Mesenchymal stem cell (in vitro differentiated cells and primary cell): ENCODE results near the gene ATAD2B.

Source experiments
- DNase-seq: peaks from one replicate; pipeline ENCODE4 v3.0.0-alpha.2; 2013
- H2AFZ ChIP-seq: one replicate; pipeline ENCODE4 v1.6.1; 2013; ENCODE audit warnings: low read depth, mild to moderate bottlenecking, control low read depth, inconsistent platforms, low read length, moderate library complexity
- H2AK5ac ChIP-seq: 2 replicates; pipeline ENCODE4 v1.6.1; 2013; ENCODE audit warnings: low read length, moderate library complexity, mild to moderate bottlenecking, inconsistent platforms; ENCODE audit not compliant: severe bottlenecking
- H2BK120ac ChIP-seq: one replicate; pipeline ENCODE4 v1.6.1; 2013; ENCODE audit warnings: low read depth, mild to moderate bottlenecking, inconsistent platforms, low read length, moderate library complexity
- H2BK12ac ChIP-seq, 2 experiments: one replicate each; pipeline ENCODE4 v1.6.1; 2013; ENCODE audit warnings: inconsistent platforms in 2 of 2, low read length in 2 of 2, mild to moderate bottlenecking in 2 of 2, moderate library complexity in 2 of 2, control low read depth in 1 of 2
- H2BK15ac ChIP-seq: one replicate; pipeline ENCODE4 v1.6.1; 2013; ENCODE audit warnings: mild to moderate bottlenecking, low read depth, inconsistent platforms; ENCODE audit not compliant: poor library complexity, severe bottlenecking
- H2BK5ac ChIP-seq: 2 replicates; pipeline ENCODE4 v1.6.1; 2013; ENCODE audit warnings: low read depth, mild to moderate bottlenecking, low read length, control low read depth, inconsistent platforms; ENCODE audit not compliant: poor library complexity, severe bottlenecking
- H3K14ac ChIP-seq, 2 experiments: one replicate each; pipeline ENCODE4 v1.6.1; 2013; ENCODE audit warnings: inconsistent platforms in 2 of 2, low read length in 2 of 2, control low read depth in 1 of 2, mild to moderate bottlenecking in 1 of 2, moderate library complexity in 1 of 2
- H3K18ac ChIP-seq, 2 experiments: one replicate each; pipeline ENCODE4 v1.6.1; 2013; ENCODE audit warnings: inconsistent platforms in 2 of 2, low read length in 2 of 2, control low read depth in 1 of 2, low read depth in 1 of 2, mild to moderate bottlenecking in 1 of 2
- H3K23ac ChIP-seq, 2 experiments: one replicate each; pipeline ENCODE4 v1.6.1; 2013; ENCODE audit warnings: inconsistent platforms in 2 of 2, low read length in 2 of 2, mild to moderate bottlenecking in 2 of 2, moderate library complexity in 2 of 2, control low read depth in 1 of 2
- H3K27ac ChIP-seq: 2 replicates; pipeline ENCODE4 v1.5.1; 2013; ENCODE audit warnings: mild to moderate bottlenecking, moderate library complexity, low read length, control low read depth, inconsistent platforms; ENCODE audit not compliant: poor library complexity, severe bottlenecking
- H3K27me3 ChIP-seq, 2 experiments: 2 replicates each; pipeline versions ENCODE4 v1.6.1 to v1.7.0; 2013; ENCODE audit warnings: low read length in 2 of 2, mild to moderate bottlenecking in 2 of 2, moderate library complexity in 2 of 2, control low read depth in 1 of 2, inconsistent platforms in 1 of 2; ENCODE audit not compliant: control insufficient read depth in 1 of 2, insufficient read depth in 1 of 2
- H3K36me3 ChIP-seq, 2 experiments: 2 replicates each; pipeline versions ENCODE4 v1.6.1 to v1.7.0; 2013; ENCODE audit warnings: low read length in 2 of 2, control low read depth in 1 of 2, inconsistent platforms in 1 of 2, low read depth in 1 of 2, mild to moderate bottlenecking in 1 of 2; ENCODE audit not compliant: insufficient read depth in 2 of 2, control insufficient read depth in 1 of 2
- H3K4ac ChIP-seq, 2 experiments: one replicate each; pipeline ENCODE4 v1.6.1; 2013; ENCODE audit warnings: inconsistent platforms in 2 of 2, low read length in 2 of 2, mild to moderate bottlenecking in 2 of 2, moderate library complexity in 2 of 2, control low read depth in 1 of 2, low read depth in 1 of 2
- H3K4me1 ChIP-seq: 2 replicates; pipeline ENCODE4 v1.6.1; 2013; ENCODE audit warnings: low read depth, low read length, control low read depth; ENCODE audit not compliant: control insufficient read depth, insufficient read depth
- H3K4me2 ChIP-seq: 2 replicates; pipeline ENCODE4 v1.6.1; 2013; ENCODE audit warnings: low read length, mild to moderate bottlenecking, inconsistent platforms; ENCODE audit not compliant: poor library complexity, severe bottlenecking
- H3K4me3 ChIP-seq, 2 experiments: 2 replicates each; pipeline versions ENCODE4 v1.5.1 to v1.7.0; 2013; ENCODE audit warnings: low read length in 2 of 2, mild to moderate bottlenecking in 2 of 2, control low read depth in 1 of 2, low read depth in 1 of 2; ENCODE audit not compliant: insufficient read depth in 1 of 2
- H3K79me1 ChIP-seq: replicated peaks from 2 replicates; pipeline ENCODE4 v1.6.1; 2013; ENCODE audit warnings: mild to moderate bottlenecking, control low read depth, low read length, inconsistent platforms; ENCODE audit not compliant: poor library complexity, severe bottlenecking
- H3K9ac ChIP-seq: 2 replicates; pipeline ENCODE4 v1.7.0; 2013; ENCODE audit warnings: mild to moderate bottlenecking, low read length, moderate library complexity
- H3K9me3 ChIP-seq: 2 replicates; pipeline ENCODE4 v1.7.0; 2013; ENCODE audit warnings: mild to moderate bottlenecking, low read length; ENCODE audit not compliant: control insufficient read depth
- H4K8ac ChIP-seq: one replicate; pipeline ENCODE4 v1.6.1; 2013; ENCODE audit warnings: inconsistent platforms, mild to moderate bottlenecking, low read length, moderate library complexity
- H4K91ac ChIP-seq: one replicate; pipeline ENCODE4 v1.6.1; 2013; ENCODE audit warnings: mild to moderate bottlenecking, low read length, inconsistent platforms
- WGBS: methylation state at CpG from one replicate; pipeline ENCODE4 v1.1.7; 2013; ENCODE audit warnings: mixed read lengths; 5-methylcytosine and 5-hydroxymethylcytosine counted together

Gene ATAD2B

GRCh38 chr2:23905155-23905554 is 21.8 kb downstream of the ATAD2B start:
- H3K79me1 ChIP-seq: peaks cover 5% of the 10 kb centered on the region
- peak overlapping the region; percentile 23 for H3K27ac ChIP-seq
- H2AK5ac ChIP-seq: no peak overlapping the region
- H3K4me3 ChIP-seq: no peak overlapping the region
- H4K91ac ChIP-seq: no peak overlapping the region
- H3K4me2 ChIP-seq: no peak overlapping the region
- no peak overlapping the region for H3K23ac ChIP-seq
- no peak overlapping the region for H2BK12ac ChIP-seq
- WGBS: 80% methylated on average over 2 of the region's 2 CpGs
- no peak overlapping the region for H2BK15ac ChIP-seq
- peak overlapping the region; percentile 39 for H3K9ac ChIP-seq
- H3K18ac ChIP-seq: no peak overlapping the region
- H2AFZ ChIP-seq: no peak overlapping the region
- no peaks in the 10 kb centered on the region for H3K36me3 ChIP-seq
- no peak overlapping the region for H4K8ac ChIP-seq
- H3K27me3 ChIP-seq: no peaks in the 10 kb centered on the region
- DNase-seq: peak; percentile 54
- no peak overlapping the region for H2BK120ac ChIP-seq
- H3K4ac ChIP-seq: no peak overlapping the region
- no peak overlapping the region for H3K14ac ChIP-seq
- no peaks in the 10 kb centered on the region for H3K9me3 ChIP-seq
- H3K4me1 ChIP-seq: peaks cover 4% of the 10 kb centered on the region
- no peak overlapping the region for H2BK5ac ChIP-seq

- Histone ChIP-seq H3K4me1 (peaks cover 4% of the 10 kb centered on the region), H3K23ac (no peak overlapping the region), H3K9me3 (no peaks in the 10 kb centered on the region), H3K4me3 (no peak overlapping the region), H2BK12ac (no peak overlapping the region), H3K27me3 (no peaks in the 10 kb centered on the region), H3K14ac (no peak overlapping the region), H3K9ac (peak overlapping the region; percentile 39), H3K27ac (no peak overlapping the region), H2BK120ac (no peak overlapping the region), H2BK15ac (no peak overlapping the region), H3K4me2 (no peak overlapping the region), H2AFZ (no peak overlapping the region), H4K91ac (no peak overlapping the region), H3K4ac (no peak overlapping the region), H3K79me1 (peaks cover 5% of the 10 kb centered on the region), H4K8ac (no peak overlapping the region), H2AK5ac (no peak overlapping the region), H3K18ac (no peak overlapping the region), H3K36me3 (no peaks in the 10 kb centered on the region), H2BK5ac (no peak overlapping the region)
- WGBS: no CpG with 5 or more reads among the region's 2 CpGs
- DNase-seq: peak; percentile 70
Observed at GRCh38 chr2:23904692-23905091, 22.2 kb downstream of the ATAD2B start.

- H2BK12ac ChIP-seq: no peak overlapping the region
- H3K79me1 ChIP-seq: peaks cover 5% of the 10 kb centered on the region
- H2BK15ac ChIP-seq: no peak overlapping the region
- H3K9me3 ChIP-seq: no peaks in the 10 kb centered on the region
- no peak overlapping the region for H3K23ac ChIP-seq
- H3K4me1 ChIP-seq: peaks cover 4% of the 10 kb centered on the region
- H3K14ac ChIP-seq: no peak overlapping the region
- no peaks in the 10 kb centered on the region for H3K36me3 ChIP-seq
- H3K18ac ChIP-seq: no peak overlapping the region
- no peak overlapping the region for H3K4me3 ChIP-seq
- no peak overlapping the region for H4K8ac ChIP-seq
- no peak for DNase-seq
- H2AFZ ChIP-seq: no peak overlapping the region
- H2BK120ac ChIP-seq: no peak overlapping the region
- H4K91ac ChIP-seq: no peak overlapping the region
- H2AK5ac ChIP-seq: no peak overlapping the region
- H3K27me3 ChIP-seq: no peaks in the 10 kb centered on the region
- H2BK5ac ChIP-seq: no peak overlapping the region
- H3K4ac ChIP-seq: no peak overlapping the region
- H3K4me2 ChIP-seq: no peak overlapping the region
- H3K27ac ChIP-seq: no peak overlapping the region
- H3K9ac ChIP-seq: peak overlapping the region; percentile 39
- 100% methylated on average over 1 of the region's 1 CpG for WGBS
Observed at GRCh38 chr2:23904215-23904614, 22.7 kb downstream of the ATAD2B start.

- Histone ChIP-seq H3K27me3 (no peaks in the 10 kb centered on the region), H3K4me3 (no peak overlapping the region), H3K27ac (no peak overlapping the region), H2BK5ac (no peak overlapping the region), H3K9ac (no peak overlapping the region), H3K23ac (no peak overlapping the region), H2BK15ac (no peak overlapping the region), H2BK120ac (no peak overlapping the region), H2AK5ac (no peak overlapping the region), H4K91ac (no peak overlapping the region), H3K14ac (no peak overlapping the region), H3K4ac (no peak overlapping the region), H3K4me1 (peaks cover 4% of the 10 kb centered on the region), H3K9me3 (no peaks in the 10 kb centered on the region), H2AFZ (no peak overlapping the region), H3K36me3 (no peaks in the 10 kb centered on the region), H2BK12ac (no peak overlapping the region), H3K4me2 (no peak overlapping the region), H3K79me1 (peaks cover 7% of the 10 kb centered on the region), H4K8ac (no peak overlapping the region), H3K18ac (no peak overlapping the region)
- 100% methylated on average over 1 of the region's 2 CpGs for WGBS
- DNase-seq: no peak
Observed at GRCh38 chr2:23903034-23903433, 23.9 kb downstream of the ATAD2B start.
